B cell (primary cell): ENCODE results near the gene AADAC. TPM values are rescaled to one million over a fixed set of nuclear protein-coding genes. Genes with fewer than 3 reads are reported as not detected.

Experiments
- ATAC-seq: fragments of 200-7000 bp; cut with Tn5 transposase; one replicate; pipeline ENCODE4 v1.10.0; 2021; ENCODE audit warnings: low read depth, mild to moderate bottlenecking, moderate number of reproducible peaks, moderate library complexity
- CTCF ChIA-PET: fragments of 350-600 bp; sonication (Branson Sonifier 250); formaldehyde crosslinking; loops from one replicate; lab custom pipeline; 2021; ENCODE audit warnings: antibody characterized with exemption, inconsistent platforms; lab: Charles Lee
- POLR2A ChIA-PET: fragments of 350-600 bp; sonication (Branson Sonifier 250); formaldehyde crosslinking; loops from one replicate; lab custom pipeline; 2021; ENCODE audit warnings: antibody characterized with exemption; lab: Charles Lee
- DNase-seq: peaks from one replicate; pipeline ENCODE4 v3.0.0; 2013
- H2AFZ ChIP-seq: 2 replicates; pipeline ENCODE4 v1.6.1; 2012; ENCODE audit warnings: mild to moderate bottlenecking, low read depth, low read length; ENCODE audit not compliant: insufficient read depth, poor library complexity, severe bottlenecking
- H3K27ac ChIP-seq, 2 donors: 1 replicate in 1 of 2; 2 replicates in 1 of 2; pipeline ENCODE4 v1.5.1; 2012 to 2013; ENCODE audit warnings: low read length in 2 of 2, mild to moderate bottlenecking in 2 of 2, moderate library complexity in 1 of 2
- H3K27me3 ChIP-seq, 4 experiments: fragments of 200-600 bp in 1 of 4; sonication (generic) in 1 of 4; replicated peaks in 1 of 4; 1 replicate in 2 of 4; 2 replicates in 2 of 4; pipeline versions ENCODE4 v1.6.1 to v1.7.0; 2013 to 2016; ENCODE audit warnings: low read length in 3 of 4, mild to moderate bottlenecking in 2 of 4, mixed read lengths in 1 of 4, moderate library complexity in 1 of 4; ENCODE audit not compliant: insufficient read depth in 4 of 4, control insufficient read depth in 3 of 4; ENCODE audit errors: control extremely low read depth in 1 of 4
- H3K36me3 ChIP-seq, 2 experiments: replicated peaks in 1 of 2; 1 replicate in 1 of 2; 2 replicates in 1 of 2; pipeline versions ENCODE4 v1.6.1 to v1.7.1; 2013; ENCODE audit warnings: low read length in 1 of 2; ENCODE audit not compliant: insufficient read depth in 2 of 2, control insufficient read depth in 1 of 2; ENCODE audit errors: control extremely low read depth in 1 of 2, extremely low read depth in 1 of 2
- H3K4me1 ChIP-seq, 2 donors: fragments of 200-600 bp in 1 of 2; sonication (generic) in 1 of 2; 1 replicate in 1 of 2; 2 replicates in 1 of 2; pipeline versions ENCODE4 v1.5.1 to v1.6.1; 2013 to 2017; ENCODE audit warnings: low read length in 2 of 2; ENCODE audit not compliant: control insufficient read depth in 2 of 2, insufficient read depth in 2 of 2
- H3K4me2 ChIP-seq: replicated peaks from 2 replicates; pipeline ENCODE3; 2012; ENCODE audit warnings: mild to moderate bottlenecking, low read depth, low read length; ENCODE audit not compliant: poor library complexity, severe bottlenecking
- H3K4me3 ChIP-seq, 5 experiments: fragments of 200-600 bp in 1 of 5; sonication (generic) in 1 of 5; 1 replicate in 3 of 5; 2 replicates in 2 of 5; pipeline versions ENCODE4 v1.5.1 to v1.7.0; 2011 to 2016; ENCODE audit warnings: low read length in 4 of 5, mild to moderate bottlenecking in 4 of 5, low read depth in 2 of 5, control low read depth in 1 of 5, moderate library complexity in 1 of 5; ENCODE audit not compliant: insufficient read depth in 1 of 5; ENCODE audit errors: control extremely low read depth in 1 of 5, extremely low read depth in 1 of 5
- H3K79me2 ChIP-seq: fragments of 200-600 bp; sonication (generic); one replicate; pipeline ENCODE4 v1.6.0; 2016; ENCODE audit warnings: low read length; ENCODE audit not compliant: control insufficient read depth, insufficient read depth
- H3K9ac ChIP-seq: fragments of 200-600 bp; sonication (generic); 2 replicates; pipeline ENCODE4 v1.6.1; 2017; ENCODE audit warnings: mild to moderate bottlenecking, low read length, moderate library complexity
- H3K9me3 ChIP-seq, 3 donors: one replicate each; pipeline versions ENCODE4 v1.6.1 to v1.7.1; 2013; ENCODE audit warnings: low read length in 2 of 3; ENCODE audit not compliant: control insufficient read depth in 2 of 3, insufficient read depth in 1 of 3; ENCODE audit errors: control extremely low read depth in 1 of 3
- H4K20me1 ChIP-seq: 2 replicates; pipeline ENCODE4 v1.6.0; 2012; ENCODE audit warnings: mild to moderate bottlenecking, low read length; ENCODE audit not compliant: insufficient read depth, control insufficient read depth, poor library complexity, severe bottlenecking
- H3K27ac Mint-ChIP-seq: one replicate; pipeline ENCODE4 v1.8.0; 2021; ENCODE audit warnings: mixed read lengths
- H3K27me3 Mint-ChIP-seq: one replicate; pipeline ENCODE4 v1.8.0; 2021; ENCODE audit warnings: mixed read lengths
- H3K4me1 Mint-ChIP-seq: one replicate; pipeline ENCODE4 v1.8.0; 2021; ENCODE audit warnings: mixed read lengths
- H3K4me3 Mint-ChIP-seq: one replicate; pipeline ENCODE4 v1.8.0; 2021; ENCODE audit warnings: mixed read lengths
- H3K9me3 Mint-ChIP-seq: one replicate; pipeline ENCODE4 v1.8.0; 2022; ENCODE audit warnings: mixed read lengths; ENCODE audit not compliant: insufficient read depth
- CTCF ChIP-seq: fragments of 200-600 bp; IDR thresholded peaks from one replicate; pipeline ENCODE4 v1.8.0; 2022; ENCODE audit warnings: antibody characterized with exemption, mild to moderate bottlenecking
- EZH2 ChIP-seq: IDR thresholded peaks from 2 replicates; pipeline ENCODE4 v1.6.1; 2012; ENCODE audit warnings: borderline replicate concordance, low read depth, mild to moderate bottlenecking, moderate library complexity, low read length; ENCODE audit not compliant: insufficient read depth, poor library complexity, severe bottlenecking
- WGBS: methylation state at CpG from one replicate; pipeline ENCODE4 v1.1.5; 2013; ENCODE audit warnings: missing lambda C conversion rate; ENCODE audit not compliant: insufficient coverage; 5-methylcytosine and 5-hydroxymethylcytosine counted together
- intact Hi-C: fragments of 100-400 bp; cut with micrococcal nuclease; formaldehyde crosslinking; loops from one replicate; pipeline ENCODE4 v1.10.0; 2022
- polyA plus RNA-seq: library from polyadenylated mRNA; depleted of rRNA; stranded (reverse); fragments of >200 nt; gene quantifications from 2 replicates; pipeline ENCODE4 v1.2.3, GENCODE V29; 2012
- total RNA-seq, 2 donors: library from RNA; stranded (reverse); fragments of 120-200 nt in 1 of 2; gene quantifications; 1 replicate in 1 of 2; 2 replicates in 1 of 2; pipeline versions ENCODE4 v1.2.3 to v1.2.4, GENCODE V29; 2013 to 2022

Gene AADAC
- total and polyA plus RNA-seq, 2 donors (not counting 1 experiment from before 2014, with no cell fraction given) = not detected

GRCh38 chr3:151796105-151796680 lies 17.7 kb upstream of the AADAC start:
- no peak for ATAC-seq

GRCh38 chr3:151798466-151798865 lies 15.4 kb upstream of the AADAC start:
- ChIA-PET CTCF (no interaction called here), POLR2A (no interaction called here)
- Mint-ChIP-seq H3K27me3 (peaks cover 4% of the 10 kb centered on the region), H3K4me1 (no peaks in the 10 kb centered on the region), H3K4me3 (no peak overlapping the region), H3K9me3 (no peaks in the 10 kb centered on the region), H3K27ac (no peak overlapping the region)
- no peaks in the 10 kb centered on the region for H3K4me1 ChIP-seq
- no peaks in the 10 kb centered on the region for H3K36me3 ChIP-seq
- H3K9me3 ChIP-seq = no peaks in the 10 kb centered on the region
- no peak overlapping the region for H2AFZ ChIP-seq
- no peak overlapping the region for H3K4me2 ChIP-seq
- intact Hi-C loops = no loop called here
- H3K79me2 ChIP-seq = no peaks in the 10 kb centered on the region
- no peak for DNase-seq
- no peak overlapping the region for H3K4me3 ChIP-seq
- no peaks in the 10 kb centered on the region for H3K27me3 ChIP-seq
- ATAC-seq = no peak
- H4K20me1 ChIP-seq = no peaks in the 10 kb centered on the region
- H3K27ac ChIP-seq = no peak overlapping the region
- WGBS = no CpG with 5 or more reads among the region's 2 CpGs
- TF ChIP-seq CTCF (no peak), EZH2 (no peak)
- H3K9ac ChIP-seq = no peak overlapping the region

More at GRCh38 chr3:151796105-151796680, 17.7 kb upstream of the AADAC start:
- Histone ChIP-seq H3K27ac (no peak overlapping the region), H3K36me3 (no peaks in the 10 kb centered on the region), H3K9ac (no peak overlapping the region), H3K4me1 (no peaks in the 10 kb centered on the region), H4K20me1 (no peaks in the 10 kb centered on the region), H3K9me3 (no peaks in the 10 kb centered on the region), H2AFZ (no peak overlapping the region), H3K79me2 (no peaks in the 10 kb centered on the region), H3K27me3 (no peaks in the 10 kb centered on the region), H3K4me3 (no peak overlapping the region), H3K4me2 (no peak overlapping the region)
- intact Hi-C loops = no loop called here
- no peaks in the 10 kb centered on the region for H3K9me3 Mint-ChIP-seq
- no peak overlapping the region for H3K4me3 Mint-ChIP-seq
- H3K4me1 Mint-ChIP-seq = no peaks in the 10 kb centered on the region
- POLR2A ChIA-PET = no interaction called here
- no CpG with 5 or more reads among the region's 1 CpG for WGBS
- H3K27me3 Mint-ChIP-seq = peaks cover 4% of the 10 kb centered on the region
- DNase-seq = no peak
- no peak overlapping the region for H3K27ac Mint-ChIP-seq
- TF ChIP-seq CTCF (no peak), EZH2 (no peak)
- CTCF ChIA-PET = no interaction called here
